ENCODE data around the gene ABCD2. TPM values are rescaled to one million over a fixed set of nuclear protein-coding genes. Genes with fewer than 3 reads are reported as not detected.

ABCD2 gene
- total RNA-seq, 1 donor = under 0.01 TPM

DNA sequence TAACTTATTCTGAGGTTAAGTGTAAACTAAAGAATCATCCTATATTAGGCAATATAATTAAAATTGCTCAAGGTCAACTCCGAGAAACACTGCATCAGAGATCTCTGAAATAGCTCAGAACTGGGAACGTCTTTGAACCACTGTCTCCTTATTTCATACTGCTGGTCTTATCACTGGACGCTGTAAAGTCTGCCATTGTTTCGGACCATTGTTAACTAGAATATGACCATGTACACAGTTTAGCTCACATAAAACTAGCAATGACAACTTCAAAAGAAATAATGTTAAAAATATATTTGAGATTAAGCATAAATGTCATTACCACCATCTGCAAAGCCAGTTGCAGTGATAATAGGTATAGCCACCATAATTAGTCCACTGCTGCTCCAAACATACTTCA lies 2.9 kb downstream of the ABCD2 start:
- DNase-seq (ENCODE audit: low read depth) = no peak
- TF ChIP-seq, protein P1, sequence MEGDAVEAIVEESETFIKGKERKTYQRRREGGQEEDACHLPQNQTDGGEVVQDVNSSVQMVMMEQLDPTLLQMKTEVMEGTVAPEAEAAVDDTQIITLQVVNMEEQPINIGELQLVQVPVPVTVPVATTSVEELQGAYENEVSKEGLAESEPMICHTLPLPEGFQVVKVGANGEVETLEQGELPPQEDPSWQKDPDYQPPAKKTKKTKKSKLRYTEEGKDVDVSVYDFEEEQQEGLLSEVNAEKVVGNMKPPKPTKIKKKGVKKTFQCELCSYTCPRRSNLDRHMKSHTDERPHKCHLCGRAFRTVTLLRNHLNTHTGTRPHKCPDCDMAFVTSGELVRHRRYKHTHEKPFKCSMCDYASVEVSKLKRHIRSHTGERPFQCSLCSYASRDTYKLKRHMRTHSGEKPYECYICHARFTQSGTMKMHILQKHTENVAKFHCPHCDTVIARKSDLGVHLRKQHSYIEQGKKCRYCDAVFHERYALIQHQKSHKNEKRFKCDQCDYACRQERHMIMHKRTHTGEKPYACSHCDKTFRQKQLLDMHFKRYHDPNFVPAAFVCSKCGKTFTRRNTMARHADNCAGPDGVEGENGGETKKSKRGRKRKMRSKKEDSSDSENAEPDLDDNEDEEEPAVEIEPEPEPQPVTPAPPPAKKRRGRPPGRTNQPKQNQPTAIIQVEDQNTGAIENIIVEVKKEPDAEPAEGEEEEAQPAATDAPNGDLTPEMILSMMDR (IDR thresholded peaks at IDR 0.05; ENCODE audit: insufficient read depth, low read depth, low read length) = no peak
- H3K4me3 ChIP-seq (ENCODE audit: low read depth, low read length) = no peak overlapping the region

GRCh38 chr12:39616251-39616650 lies 3.4 kb downstream of the ABCD2 start:
- DNase-seq (ENCODE audit: low read depth) = no peak
- TF ChIP-seq, protein P1 (IDR thresholded peaks at IDR 0.05; ENCODE audit: insufficient read depth, low read depth, low read length) = no peak
- no peak overlapping the region for H3K4me3 ChIP-seq (ENCODE audit: low read depth, low read length)

DNA sequence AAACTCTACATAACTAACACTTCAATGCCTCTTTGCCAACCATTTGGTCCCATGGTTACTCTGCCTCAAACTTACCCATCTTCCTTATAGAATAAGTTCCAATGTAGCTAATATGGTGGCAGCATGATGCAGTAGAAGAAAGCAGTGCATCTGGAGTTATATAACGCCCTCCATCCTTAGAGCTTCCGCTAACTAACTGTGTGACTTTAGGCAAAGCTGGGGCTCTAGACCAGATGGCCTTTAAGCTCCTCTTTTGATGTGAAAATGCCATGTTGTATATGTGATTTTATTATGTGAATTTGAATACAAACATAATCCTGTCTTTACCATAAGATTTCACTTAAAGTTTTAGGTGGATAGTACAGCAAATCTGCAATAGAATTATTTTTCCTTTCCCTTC lies 6.1 kb downstream of the ABCD2 start:
- no peak overlapping the region for H3K4me3 ChIP-seq (ENCODE audit: low read depth, low read length)
- TF ChIP-seq, protein P1 (IDR thresholded peaks at IDR 0.05; ENCODE audit: insufficient read depth, low read depth, low read length) = no peak
- no peak for DNase-seq (ENCODE audit: low read depth)

DNA sequence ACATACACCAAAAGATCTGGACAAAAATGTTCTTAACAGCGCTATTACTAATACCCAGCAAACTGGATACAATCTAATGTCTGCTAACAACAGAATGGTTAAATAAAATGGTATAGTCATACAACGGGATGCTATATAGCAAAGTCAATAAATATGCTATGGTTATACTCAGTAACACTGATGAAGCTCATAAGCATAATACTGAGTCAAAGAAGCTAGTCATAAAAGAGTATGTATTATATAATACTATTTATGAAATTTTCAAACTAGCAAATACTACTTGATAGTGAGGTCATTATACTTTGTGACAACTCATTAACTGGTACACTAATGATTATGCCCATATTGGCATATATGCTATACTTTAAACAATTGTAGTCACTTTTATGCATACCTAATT lies 7.4 kb downstream of the ABCD2 start:
- TF ChIP-seq, protein P1 (IDR thresholded peaks at IDR 0.05; ENCODE audit: insufficient read depth, low read depth, low read length) = no peak
- no peak for DNase-seq (ENCODE audit: low read depth)
- no peak overlapping the region for H3K4me3 ChIP-seq (ENCODE audit: low read depth, low read length)

- TF ChIP-seq, protein P1 (IDR thresholded peaks at IDR 0.05; ENCODE audit: insufficient read depth, low read depth, low read length) = no peak
- DNase-seq (ENCODE audit: low read depth) = no peak
- H3K4me3 ChIP-seq (ENCODE audit: low read depth, low read length) = no peak overlapping the region
Observed at GRCh38 chr12:39611818-39612217, 7.8 kb downstream of the ABCD2 start.

DNA sequence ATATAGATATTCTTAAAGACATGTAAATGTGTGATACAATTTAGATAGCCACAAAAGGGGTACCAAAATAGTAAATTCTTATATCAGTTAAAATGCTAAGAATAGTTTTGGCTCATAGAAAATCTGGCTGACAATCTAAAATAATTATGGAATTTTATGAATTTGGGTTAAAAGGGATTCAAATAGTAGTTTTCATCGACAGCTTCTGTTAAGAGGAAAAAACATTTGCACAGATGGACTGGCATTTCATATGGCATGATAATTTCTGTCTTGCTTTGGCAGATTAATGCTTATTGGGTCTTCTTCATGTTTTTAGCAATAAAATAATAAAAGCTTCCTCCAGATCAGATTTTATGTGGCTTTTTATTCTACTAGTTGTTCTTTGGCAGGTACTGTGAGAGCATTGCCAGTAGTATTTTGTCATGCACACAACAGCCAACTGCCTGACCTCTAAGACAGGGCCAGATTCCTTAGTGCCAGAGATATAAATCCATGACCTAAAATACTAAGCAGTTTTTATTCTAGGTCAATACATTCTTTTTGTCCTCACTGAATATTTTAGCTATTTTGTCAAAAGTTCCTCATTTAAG lies 9.1 kb downstream of the ABCD2 start:
- no peak for DNase-seq (ENCODE audit: low read depth)
- TF ChIP-seq, protein P1 (IDR thresholded peaks at IDR 0.05; ENCODE audit: insufficient read depth, low read depth, low read length) = no peak
- no peak overlapping the region for H3K4me3 ChIP-seq (ENCODE audit: low read depth, low read length)
